Measurements from ENCODE around the gene CFL2.

Gene CFL2

DNA sequence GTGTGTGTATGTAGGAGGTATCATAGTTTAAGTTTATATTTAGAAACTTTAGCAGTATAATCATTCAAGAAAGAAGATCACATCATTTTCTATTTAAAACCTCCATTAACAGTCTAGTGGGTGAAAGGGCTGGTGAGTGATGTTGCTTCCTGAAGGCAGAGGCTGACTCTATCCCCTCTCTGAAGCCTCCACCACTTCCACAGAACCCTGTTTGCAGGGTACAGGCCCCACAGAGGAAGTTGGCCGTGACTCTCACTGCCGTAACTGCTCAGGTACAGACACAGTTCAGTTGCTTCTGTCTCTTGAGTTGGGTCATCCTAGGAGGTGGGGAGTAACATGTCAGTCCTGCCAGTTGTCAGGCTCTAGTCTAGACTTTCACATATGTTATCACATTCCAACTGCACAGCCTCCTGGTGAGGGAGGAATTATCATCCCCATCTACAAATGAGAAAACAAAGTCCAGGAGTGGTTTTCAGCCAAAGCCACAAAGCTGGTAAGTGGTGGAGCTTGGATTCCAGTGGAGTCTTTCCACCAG lies 31.5 kb downstream of the CFL2 start:
- H3K4me3 ChIP-seq (ENCODE audit: low read depth, low read length), result no peak overlapping the region
- TF ChIP-seq, protein P1, sequence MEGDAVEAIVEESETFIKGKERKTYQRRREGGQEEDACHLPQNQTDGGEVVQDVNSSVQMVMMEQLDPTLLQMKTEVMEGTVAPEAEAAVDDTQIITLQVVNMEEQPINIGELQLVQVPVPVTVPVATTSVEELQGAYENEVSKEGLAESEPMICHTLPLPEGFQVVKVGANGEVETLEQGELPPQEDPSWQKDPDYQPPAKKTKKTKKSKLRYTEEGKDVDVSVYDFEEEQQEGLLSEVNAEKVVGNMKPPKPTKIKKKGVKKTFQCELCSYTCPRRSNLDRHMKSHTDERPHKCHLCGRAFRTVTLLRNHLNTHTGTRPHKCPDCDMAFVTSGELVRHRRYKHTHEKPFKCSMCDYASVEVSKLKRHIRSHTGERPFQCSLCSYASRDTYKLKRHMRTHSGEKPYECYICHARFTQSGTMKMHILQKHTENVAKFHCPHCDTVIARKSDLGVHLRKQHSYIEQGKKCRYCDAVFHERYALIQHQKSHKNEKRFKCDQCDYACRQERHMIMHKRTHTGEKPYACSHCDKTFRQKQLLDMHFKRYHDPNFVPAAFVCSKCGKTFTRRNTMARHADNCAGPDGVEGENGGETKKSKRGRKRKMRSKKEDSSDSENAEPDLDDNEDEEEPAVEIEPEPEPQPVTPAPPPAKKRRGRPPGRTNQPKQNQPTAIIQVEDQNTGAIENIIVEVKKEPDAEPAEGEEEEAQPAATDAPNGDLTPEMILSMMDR (IDR thresholded peaks at IDR 0.05; ENCODE audit: low read depth, low read length), result no peak

DNA sequence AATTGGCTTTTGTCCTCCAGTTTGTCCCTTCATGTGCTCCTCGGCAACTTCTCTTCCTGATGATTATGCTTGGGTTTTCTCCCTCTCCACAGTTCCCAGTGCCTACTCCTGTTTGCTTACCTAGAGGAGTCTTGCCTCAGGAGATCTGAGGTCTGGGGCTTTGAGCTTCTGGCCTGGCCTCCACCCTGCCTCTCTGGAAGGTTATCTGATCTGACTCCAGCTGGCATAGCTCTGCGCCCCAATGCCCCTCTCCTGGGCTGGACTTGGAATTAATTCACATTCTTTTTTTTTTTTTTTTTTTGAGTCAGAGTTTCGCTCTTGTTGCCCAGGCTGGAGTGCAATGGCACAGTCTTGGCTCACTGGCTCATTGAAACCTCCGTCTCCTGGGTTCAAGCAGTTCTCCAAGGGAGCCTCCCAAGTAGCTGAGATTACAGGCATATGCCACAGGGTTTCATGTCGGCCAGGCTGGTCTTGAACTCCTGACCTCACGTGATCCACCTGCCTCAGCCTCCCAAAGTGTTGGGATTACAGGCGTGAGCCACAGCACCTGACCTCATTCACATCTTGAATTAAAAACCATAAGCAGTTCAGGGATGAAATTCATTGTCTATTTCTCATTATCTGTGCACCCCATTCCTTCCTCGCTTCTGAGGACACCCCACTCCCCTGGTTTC lies 33.5 kb downstream of the CFL2 start:
- no peak overlapping the region for H3K4me3 ChIP-seq (ENCODE audit: low read depth, low read length)
- TF ChIP-seq, protein P1 (IDR thresholded peaks at IDR 0.05; ENCODE audit: low read depth, low read length), result no peak

DNA sequence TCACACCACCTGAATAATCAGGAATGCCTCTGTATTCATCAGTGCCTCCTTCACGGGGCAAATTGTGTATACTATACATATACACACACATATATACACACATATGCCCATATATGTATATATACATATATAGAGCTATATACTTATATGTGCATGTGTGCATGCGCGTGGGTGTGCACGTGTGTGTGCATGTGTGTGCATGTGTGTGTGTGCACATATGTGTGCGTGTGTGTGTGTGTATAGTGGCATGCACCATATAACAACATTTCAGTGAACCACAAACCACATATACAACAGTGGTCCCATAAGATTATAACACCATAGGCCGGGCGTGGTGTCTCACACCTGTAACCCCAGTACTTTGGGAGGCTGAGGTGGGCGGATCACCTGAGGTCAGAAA lies 35.7 kb downstream of the CFL2 start:
- TF ChIP-seq, protein P1 (IDR thresholded peaks at IDR 0.05; ENCODE audit: low read depth, low read length), result no peak
- H3K4me3 ChIP-seq (ENCODE audit: low read depth, low read length), result no peak overlapping the region

DNA sequence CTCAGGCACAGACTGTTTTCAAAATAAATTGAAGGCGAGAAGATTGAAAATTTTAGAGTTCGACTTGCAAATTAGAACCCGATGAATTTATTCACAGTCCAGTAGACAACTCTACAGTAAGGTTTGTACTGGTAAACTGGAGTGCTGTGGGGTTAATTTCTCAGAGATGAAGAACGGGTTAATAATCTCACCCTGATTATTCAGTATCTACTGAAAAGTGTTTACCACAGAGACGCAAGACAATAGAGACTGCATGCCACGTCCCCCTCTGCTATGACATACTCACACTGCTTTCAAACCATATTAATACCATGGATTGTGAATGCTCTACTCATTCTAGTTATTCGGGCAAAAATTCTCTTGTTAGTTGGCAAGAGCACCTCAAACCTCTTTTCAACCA lies 36.1 kb downstream of the CFL2 start:
- TF ChIP-seq, protein P1 (IDR thresholded peaks at IDR 0.05; ENCODE audit: low read depth, low read length), result no peak
- no peak overlapping the region for H3K4me3 ChIP-seq (ENCODE audit: low read depth, low read length)

DNA sequence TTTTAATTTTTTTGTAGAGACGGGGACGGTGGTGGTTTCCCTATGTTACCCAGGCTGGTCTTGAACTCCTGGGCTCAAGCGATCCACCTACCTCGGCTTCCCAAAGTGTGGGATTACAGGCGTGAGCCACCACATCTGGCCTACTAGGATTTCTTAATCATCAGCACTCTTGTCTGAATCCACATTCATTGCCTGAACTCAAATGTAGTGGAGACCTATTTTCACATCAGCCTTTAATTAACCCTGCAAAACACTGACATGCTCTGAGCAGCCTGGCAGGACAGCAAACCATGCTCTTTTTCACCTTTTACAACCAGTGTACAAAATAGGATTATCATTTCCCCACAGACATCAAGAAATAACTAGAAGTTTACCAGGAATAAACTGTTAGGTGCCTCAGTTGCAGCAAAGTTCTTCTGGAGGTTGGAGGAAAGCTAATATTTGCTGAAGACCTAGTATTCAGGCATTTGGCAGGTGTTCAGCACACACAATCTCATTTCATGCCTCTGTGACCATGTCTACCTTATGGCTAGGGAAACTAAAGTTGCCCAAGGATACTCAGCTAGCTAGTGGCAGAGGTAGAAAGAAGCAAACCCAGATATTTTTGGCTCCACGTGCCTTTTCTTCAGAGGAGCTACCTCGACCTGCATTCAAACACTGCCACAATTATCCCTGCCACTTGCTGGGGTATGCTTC lies 37.7 kb downstream of the CFL2 start:
- no peak overlapping the region for H3K4me3 ChIP-seq (ENCODE audit: low read depth, low read length)
- TF ChIP-seq, protein P1 (IDR thresholded peaks at IDR 0.05; ENCODE audit: low read depth, low read length), result no peak

DNA sequence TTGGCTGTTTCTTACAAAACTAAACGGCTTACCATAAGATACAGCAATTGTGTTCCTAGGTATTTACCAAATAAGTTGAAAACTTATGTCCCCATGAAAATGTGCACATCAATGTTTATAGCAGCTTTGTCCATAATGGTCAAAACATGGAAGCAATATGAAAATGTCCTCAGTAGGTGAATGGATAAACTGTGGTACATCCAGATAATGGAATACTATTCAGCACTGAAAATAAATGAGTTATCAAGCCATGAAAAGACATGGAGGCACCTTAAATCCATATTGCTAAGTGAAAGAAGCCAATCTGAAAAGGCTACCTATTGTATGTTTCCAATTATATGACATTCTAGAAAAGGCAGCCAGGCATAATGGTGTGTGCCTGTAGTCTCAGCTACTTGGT lies 40.7 kb downstream of the CFL2 start:
- TF ChIP-seq, protein P1 (IDR thresholded peaks at IDR 0.05; ENCODE audit: low read depth, low read length), result no peak
- H3K4me3 ChIP-seq (ENCODE audit: low read depth, low read length), result no peak overlapping the region

- TF ChIP-seq, protein P1 (IDR thresholded peaks at IDR 0.05; ENCODE audit: low read depth, low read length), result no peak
- no peak overlapping the region for H3K4me3 ChIP-seq (ENCODE audit: low read depth, low read length)
These were observed 42.7 kb downstream of the CFL2 start for GRCh38 chr14:34671716-34672115.
